ENCODE measurements around the gene S100A5.

S100A5 gene

GRCh38 chr1:153546796-153547559 lies 6.2 kb upstream of the S100A5 start:
- no peak for DNase-seq

- no peak for DNase-seq
Observed at GRCh38 chr1:153546371-153546770, 5.6 kb upstream of the S100A5 start.

- peak; percentile 49 to 98 (median 77) for DNase-seq
Observed at GRCh38 chr1:153545067-153546055, 4.6 kb upstream of the S100A5 start, which contains the start of gene S100A4. Gene S100A4 (minus strand): TSS chr1:153545806. CDS start chr1:153544794, 1,012 bp downstream.

- DNase-seq, result no peak
Observed at GRCh38 chr1:153544453-153545066, 3.8 kb upstream of the S100A5 start.

GRCh38 chr1:153543736-153544135 lies 3.0 kb upstream of the S100A5 start:
- DNase-seq, result no peak

GRCh38 chr1:153542956-153543711 lies 2.4 kb upstream of the S100A5 start:
- DNase-seq, result no peak

- DNase-seq, result no peak
Observed at GRCh38 chr1:153541641-153542590, 1.2 kb upstream of the S100A5 start.

- DNase-seq, result peak in 1 of 5 experiments; percentile 40
Observed at GRCh38 chr1:153539395-153540093, 1.2 kb downstream of the S100A5 start.

- DNase-seq, result no peak
Observed at GRCh38 chr1:153538315-153538821, 2.4 kb downstream of the S100A5 start.

GRCh38 chr1:153537376-153537730 lies 3.4 kb downstream of the S100A5 start:
- DNase-seq, result no peak

- no peak for DNase-seq
Observed at GRCh38 chr1:153536671-153537375, 3.9 kb downstream of the S100A5 start.

- DNase-seq, result peak; percentile 61 to 94 (median 79)
Observed at GRCh38 chr1:153536012-153536670, 4.6 kb downstream of the S100A5 start.

GRCh38 chr1:153535242-153536011 lies 5.3 kb downstream of the S100A5 start, which contains the start of gene S100A6:
Gene S100A6 (minus strand): TSS chr1:153535991. CDS start chr1:153535339, 652 bp downstream.
- DNase-seq, result peak in 4 of 5 experiments; percentile 21 to 74 (median 34)

GRCh38 chr1:153534925-153535241 lies 5.9 kb downstream of the S100A5 start:
- no peak for DNase-seq

GRCh38 chr1:153534226-153534924 lies 6.4 kb downstream of the S100A5 start:
- no peak for DNase-seq

- peak in 1 of 5 experiments; percentile 53 for DNase-seq
Observed at GRCh38 chr1:153533689-153534201, 7.0 kb downstream of the S100A5 start.
